Measurements from ENCODE around the gene SASH1.

The SASH1 gene

DNA sequence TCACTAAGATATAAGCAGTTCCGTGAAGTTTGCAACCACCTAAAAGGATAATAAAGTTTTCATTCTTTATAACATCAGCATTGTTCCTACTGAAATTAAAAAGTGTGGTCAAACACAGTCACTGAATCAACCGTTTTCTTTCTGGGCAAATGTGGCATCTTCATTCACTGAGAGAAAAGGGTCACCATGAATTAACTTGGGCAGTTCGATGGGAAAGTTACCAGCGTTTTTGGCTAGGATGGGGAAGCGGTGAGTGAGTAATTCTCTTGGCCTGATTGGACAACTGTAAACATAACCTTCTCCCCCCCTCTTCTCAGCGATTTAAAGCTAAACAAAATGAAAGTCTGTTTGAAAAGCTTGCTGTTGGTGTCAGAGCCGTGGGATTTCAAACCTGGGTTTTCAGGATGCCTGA is 181.8 kb downstream of the SASH1 start:
- no peak overlapping the region for H3K27ac ChIP-seq
- no peak for TF ChIP-seq CTCF (conservative IDR thresholded peaks at IDR 0.05)

DNA sequence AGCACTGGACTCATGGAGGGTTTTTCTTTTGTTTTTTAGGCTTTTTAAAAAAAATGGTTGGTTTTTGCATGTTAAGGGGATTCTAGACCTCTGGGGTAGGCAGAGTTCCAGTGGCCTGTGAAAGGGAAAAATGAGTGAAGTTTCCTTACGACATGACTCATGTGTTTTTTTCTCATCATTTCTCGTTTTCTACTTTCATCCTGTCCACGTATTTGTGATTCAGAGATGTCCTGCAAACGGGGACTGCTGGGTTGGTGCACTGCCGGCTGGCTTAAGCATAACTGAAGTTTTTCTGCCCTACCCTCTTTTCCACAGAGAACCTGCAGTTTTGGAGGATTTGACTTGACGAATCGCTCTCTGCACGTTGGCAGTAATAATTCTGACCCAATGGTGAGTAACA is 182.3 kb downstream of the SASH1 start:
- no peak overlapping the region for H3K27ac ChIP-seq
- TF ChIP-seq CTCF (conservative IDR thresholded peaks at IDR 0.05), result no peak

DNA sequence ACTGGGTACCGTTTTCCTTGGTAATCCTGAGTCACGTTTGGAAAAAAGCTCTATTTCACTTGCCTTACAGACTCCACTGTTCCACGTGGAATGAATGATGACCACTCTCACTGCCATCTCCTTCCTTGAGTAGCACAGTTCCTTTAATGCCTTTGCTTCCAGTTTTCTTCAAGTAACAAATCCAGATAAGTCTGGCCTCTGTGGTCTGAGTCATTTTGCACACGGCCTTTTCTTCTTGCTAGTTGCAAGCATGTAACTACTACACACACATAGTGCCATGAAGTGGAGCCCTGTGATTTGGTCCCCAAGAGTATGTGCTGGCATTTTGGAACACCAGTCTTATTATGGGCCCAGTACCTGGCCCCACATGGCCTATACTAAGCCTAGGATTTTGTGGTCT is 182.8 kb downstream of the SASH1 start:
- TF ChIP-seq CTCF (conservative IDR thresholded peaks at IDR 0.05), result no peak
- H3K27ac ChIP-seq, result no peak overlapping the region

DNA sequence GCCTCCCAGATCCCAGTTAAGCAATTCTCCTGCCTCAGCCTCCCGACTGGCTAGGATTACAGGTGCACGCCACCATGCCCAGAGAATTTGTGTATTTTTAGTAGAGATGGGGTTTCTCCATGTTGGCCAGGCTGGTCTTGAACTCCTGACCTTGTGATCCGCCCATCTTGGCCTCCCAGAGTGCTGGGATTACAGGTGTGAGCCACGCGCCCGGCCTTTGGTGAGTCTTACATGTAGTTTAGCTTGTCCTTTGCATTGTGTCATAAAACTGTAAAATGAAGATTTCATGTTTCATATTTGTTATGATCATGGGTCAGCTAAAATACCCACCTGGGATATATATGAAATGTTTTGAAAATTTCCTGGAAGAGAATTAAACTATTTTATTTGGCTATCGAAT is 183.5 kb downstream of the SASH1 start:
- no peak for TF ChIP-seq CTCF (conservative IDR thresholded peaks at IDR 0.05)

DNA sequence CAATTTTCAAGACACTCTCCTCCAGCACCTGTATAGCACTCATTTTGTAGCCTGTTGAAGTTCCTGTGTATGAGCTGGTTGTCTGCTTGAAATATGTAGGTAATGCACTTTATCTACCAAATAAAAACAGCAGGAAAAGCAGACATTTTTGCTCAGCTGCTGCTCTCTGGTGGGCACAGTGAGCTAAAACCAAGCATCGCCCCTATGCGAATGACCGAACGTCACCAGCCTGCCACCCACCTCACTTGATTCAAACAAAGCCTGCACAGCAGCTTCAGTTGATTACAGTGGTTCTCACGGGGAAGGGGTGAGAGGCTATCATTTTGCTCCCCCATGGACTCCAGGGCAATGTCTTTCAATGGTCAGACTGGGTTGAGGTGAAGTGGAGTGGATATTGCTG is 185.7 kb downstream of the SASH1 start:
- H3K27ac ChIP-seq, result no peak overlapping the region
- TF ChIP-seq CTCF (conservative IDR thresholded peaks at IDR 0.05), result 0 out of 2 replicates have a peak, but pooled peaks have one; percentile 13

More for the DNA sequence above, 183.5 kb downstream of the SASH1 start:
- no peak overlapping the region for H3K27ac ChIP-seq

DNA sequence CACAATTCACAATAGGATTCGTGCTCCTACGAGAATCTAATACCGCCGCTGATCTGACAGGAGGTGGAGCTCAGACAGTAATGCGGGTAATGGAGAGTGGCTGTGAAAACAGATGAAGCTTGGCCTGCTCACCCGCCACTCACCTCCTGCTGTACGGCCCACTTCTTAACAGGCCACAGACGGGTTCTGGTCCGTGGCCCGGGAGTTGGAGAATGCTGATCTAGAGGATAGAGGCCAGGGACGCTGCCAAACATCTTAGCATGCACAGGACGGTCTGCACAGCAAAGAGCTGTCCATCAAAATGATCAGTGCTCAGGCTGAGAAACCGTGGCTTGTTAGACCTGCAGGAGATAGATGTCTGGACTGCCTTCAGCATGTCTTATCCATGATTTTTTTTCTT is 186.4 kb downstream of the SASH1 start:
- TF ChIP-seq CTCF (conservative IDR thresholded peaks at IDR 0.05), result no peak

DNA sequence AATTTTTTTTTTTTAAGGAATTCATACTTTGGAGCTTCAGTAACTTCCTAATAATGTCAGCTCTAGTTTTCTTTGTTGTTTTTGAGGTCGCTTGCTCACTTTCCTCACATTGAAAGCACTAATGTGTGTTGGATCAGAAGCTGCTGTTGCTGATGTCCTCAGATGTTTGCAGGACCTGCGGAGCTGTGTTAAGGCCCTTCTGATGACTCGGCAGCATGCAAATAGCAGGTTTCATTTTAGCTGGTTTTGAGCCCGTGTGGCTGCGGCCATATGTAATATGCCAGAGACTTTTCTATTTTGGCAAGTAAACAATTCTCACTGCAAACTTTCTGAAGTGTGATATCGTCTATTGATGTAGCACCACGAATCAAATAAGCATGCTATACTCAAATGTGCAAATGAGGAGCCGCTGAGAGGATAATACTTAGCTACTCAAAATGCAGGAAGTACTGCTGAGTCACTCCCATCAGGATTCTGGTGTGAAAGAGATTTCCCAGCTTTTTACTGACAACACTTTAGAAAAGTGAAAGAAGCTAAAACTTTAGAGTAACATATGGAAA is 187.8 kb downstream of the SASH1 start:
- H3K27ac ChIP-seq, result no peak overlapping the region
- no peak for TF ChIP-seq CTCF (conservative IDR thresholded peaks at IDR 0.05)

More for the DNA sequence above, 186.4 kb downstream of the SASH1 start:
- no peak overlapping the region for H3K27ac ChIP-seq

Data from VCaP (cell line).